ENCODE results near the gene AGRN.
"Not testable (repeated sequence)": the region's sequence is repeated elsewhere in the genome, so short reads cannot be mapped to it uniquely, and the experiment has no call there.

The AGRN gene

DNA sequence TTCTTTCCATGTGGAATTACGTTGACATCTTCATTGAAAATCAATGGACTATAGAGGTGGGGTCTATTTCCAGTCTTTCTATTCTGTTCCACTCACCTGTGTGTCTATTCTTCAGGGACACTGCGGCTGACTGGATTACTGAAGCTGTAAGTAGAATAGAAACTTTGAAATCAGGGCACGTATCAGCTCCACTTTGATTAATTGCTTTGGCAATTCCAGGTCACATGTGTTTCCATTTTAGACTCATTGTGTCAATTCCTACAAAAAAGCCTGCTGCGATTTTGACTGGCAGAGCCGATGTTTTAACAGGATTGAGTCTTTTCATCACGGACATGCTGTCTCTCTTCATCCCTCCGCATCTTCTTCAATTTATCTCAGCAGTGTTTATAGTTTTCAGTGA lies 75.1 kb downstream of the AGRN start:
- DNase-seq: no peak

DNA sequence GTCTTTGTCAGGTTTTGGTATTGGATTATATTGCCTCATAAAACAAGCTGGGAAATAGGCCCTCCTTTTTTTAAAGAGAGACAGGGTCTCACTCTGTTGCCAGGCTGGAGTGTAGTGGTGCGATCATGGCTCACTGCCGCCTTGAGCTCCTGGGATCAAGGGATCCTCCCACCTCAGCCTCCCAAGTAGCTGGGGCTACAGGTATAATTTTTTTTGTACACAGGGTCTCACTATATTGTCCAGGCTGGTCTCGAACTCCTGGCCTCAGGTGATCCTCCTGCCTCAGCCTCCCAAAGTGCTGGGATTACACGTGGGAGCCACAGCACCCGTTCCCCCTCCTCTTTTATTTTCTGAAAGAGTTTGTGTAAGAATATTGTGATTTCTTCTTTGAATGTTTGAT lies 76.2 kb downstream of the AGRN start:
- not testable (repeated sequence) for DNase-seq

DNA sequence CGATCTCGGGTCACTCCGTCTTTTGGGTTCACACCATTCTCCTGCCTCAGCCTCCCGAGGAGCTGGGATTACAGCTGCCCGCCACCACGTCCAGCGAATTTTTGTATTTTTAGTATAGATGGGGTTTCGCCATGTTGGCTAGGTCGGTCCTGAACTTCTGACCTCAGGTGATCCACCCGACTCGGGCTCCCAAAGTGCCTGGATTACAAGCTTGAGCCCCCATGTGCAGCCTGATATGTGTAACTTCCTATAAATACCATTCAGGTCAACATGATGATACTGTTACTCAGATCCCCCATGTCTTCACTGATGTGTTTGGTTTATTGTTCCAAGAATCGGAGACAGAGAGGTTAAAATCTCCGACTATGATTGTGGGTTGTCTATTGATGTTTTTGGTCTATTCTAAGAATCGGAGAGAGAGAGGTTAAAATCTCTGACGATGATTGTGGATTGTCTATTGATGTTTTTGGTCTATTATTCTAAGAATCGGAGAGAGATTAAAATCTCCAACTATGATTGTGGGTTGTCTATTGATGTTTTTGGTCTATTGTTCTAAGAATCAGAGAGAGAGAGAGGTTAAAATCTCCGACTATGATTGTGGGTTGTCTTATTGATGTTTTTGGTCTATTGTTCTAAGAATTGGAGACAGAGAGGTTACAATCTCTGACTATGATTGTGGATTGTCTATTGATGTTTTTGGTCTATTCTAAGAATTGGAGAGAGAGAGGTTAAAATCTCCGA lies 78.9 kb downstream of the AGRN start:
- DNase-seq: no peak

DNA sequence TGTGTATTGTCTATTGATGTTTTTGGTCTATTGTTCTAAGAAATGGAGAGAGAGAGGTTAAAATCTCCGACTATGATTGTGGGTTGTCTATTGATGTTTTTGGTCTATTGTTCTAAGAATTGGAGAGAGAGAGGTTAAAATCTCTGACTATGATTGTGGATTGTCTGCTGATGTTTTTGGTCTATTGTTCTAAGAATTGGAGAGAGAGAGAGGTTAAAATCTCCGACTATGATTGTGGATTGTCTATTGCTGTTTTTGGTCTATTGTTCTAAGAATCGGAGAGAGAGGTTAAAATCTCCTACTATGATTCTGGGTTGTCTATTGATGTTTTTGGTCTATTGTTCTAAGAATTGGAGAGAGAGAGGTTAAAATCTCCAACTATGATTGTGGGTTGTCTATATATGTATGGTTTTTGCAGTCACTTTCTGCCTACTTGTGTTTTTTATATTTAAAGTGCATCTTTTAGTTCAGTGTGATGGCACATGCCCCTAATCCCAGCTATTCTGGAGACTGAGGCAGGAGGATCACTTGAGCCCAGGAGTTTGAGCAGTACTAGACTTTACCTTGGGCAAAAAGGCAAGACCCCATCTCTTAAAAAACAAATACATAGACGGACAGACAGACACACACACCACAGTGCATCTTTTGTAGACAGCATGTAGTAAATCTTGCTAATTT lies 79.7 kb downstream of the AGRN start:
- DNase-seq: no peak

DNA sequence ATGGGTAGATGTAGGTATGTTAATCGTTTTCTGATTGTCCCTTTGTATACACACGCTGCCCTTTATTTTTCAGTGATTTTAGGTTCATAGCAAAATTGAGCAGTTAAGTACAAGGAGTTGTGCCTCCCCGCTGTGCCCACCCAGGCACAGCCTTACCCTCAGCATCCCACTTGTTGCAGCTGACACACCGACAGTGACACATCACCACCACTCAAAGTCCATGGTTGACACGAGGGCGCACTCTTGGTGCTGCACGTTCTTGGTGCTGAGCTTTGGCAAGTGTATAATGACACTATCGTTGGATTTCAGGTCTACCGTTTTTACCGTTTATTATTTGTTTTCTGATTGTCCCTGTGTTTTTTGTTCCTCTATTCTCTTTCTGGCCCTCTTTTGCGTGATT lies 80.4 kb downstream of the AGRN start:
- no peak for DNase-seq

DNA sequence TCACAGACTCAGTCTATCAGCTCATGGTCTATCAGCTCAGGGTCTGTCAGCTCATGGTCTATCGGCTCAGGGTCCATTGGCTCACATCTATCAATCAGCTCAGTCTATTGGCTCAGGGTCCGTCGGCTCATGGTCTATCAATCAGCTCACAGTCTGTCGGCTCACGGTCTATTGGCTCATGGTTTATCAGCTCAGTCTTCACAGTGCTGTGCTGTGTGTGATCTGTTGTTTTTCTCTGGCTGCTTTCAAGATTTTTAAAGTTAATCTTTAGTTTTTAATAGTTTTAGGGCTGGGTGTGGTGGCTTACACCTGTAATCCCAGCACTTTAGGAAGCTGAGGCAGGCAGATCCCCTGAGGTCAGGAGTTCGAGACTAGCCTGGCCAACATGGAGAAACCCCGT lies 81.6 kb downstream of the AGRN start:
- no peak for DNase-seq

DNA sequence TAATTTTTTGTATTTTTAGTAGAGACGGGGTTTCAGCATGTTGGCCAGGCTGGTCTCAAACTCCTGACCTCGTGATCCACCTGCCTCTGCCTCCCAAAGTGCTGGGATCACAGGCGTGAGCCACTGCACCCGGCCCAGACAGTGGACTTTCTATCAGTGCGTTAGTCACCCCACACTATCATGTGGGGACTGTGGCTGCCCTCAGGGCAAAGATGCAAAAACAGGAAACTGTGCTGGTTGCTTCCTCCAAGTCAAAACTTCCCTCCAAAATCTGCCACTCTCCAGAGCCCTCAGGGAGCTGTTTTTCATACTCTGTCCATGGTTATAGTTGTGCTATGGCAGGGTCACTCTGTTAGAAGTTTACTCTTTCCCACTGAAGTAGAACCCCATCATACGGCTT lies 84.2 kb downstream of the AGRN start:
- not testable (repeated sequence) for DNase-seq

Measured in NCI-H2081 (cell line).